GM12874 (cell line): ENCODE measurements around the gene AKTIP.

Source experiments
- CTCF ChIP-seq: IDR thresholded peaks from 2 replicates; pipeline ENCODE4 v1.5.1; 2011; ENCODE audit warnings: low read depth, mild to moderate bottlenecking, control low read depth, low read length, moderate library complexity; ENCODE audit not compliant: insufficient read depth

The AKTIP gene

GRCh38 chr16:53519417-53520091 is 16.5 kb upstream of the AKTIP start:
- TF ChIP-seq CTCF = no peak

GRCh38 chr16:53518550-53519416 is 15.8 kb upstream of the AKTIP start:
- no peak for TF ChIP-seq CTCF

GRCh38 chr16:53517851-53518250 is 14.8 kb upstream of the AKTIP start:
- no peak for TF ChIP-seq CTCF

GRCh38 chr16:53515811-53516210 is 12.8 kb upstream of the AKTIP start:
- TF ChIP-seq CTCF = no peak

DNA sequence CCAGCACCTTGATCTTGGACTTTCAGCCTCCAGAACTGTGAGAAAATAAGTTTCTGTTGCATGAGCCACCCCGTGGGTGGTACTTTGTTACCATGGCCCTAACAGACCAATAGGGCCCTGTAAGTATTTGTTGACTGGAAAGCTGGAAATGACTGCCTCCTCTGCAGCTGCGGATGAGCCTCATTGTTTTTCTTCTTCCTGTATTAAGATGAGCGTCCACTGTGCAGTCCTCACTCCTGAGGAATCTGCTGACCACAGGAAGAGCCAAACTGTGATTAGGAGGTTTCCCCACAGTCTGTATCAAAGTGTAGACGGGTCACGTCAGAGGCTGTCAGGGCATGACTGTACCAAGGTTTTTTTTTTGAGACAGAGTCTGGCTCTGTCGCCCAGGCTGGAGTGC is 12.2 kb upstream of the AKTIP start:
- no peak for TF ChIP-seq CTCF

- TF ChIP-seq CTCF = no peak
Observed at GRCh38 chr16:53511403-53512280, 8.6 kb upstream of the AKTIP start.

GRCh38 chr16:53511084-53511402 is 8.0 kb upstream of the AKTIP start:
- TF ChIP-seq CTCF = no peak
